ENCODE results near the gene CKAP5.

Gene CKAP5

DNA sequence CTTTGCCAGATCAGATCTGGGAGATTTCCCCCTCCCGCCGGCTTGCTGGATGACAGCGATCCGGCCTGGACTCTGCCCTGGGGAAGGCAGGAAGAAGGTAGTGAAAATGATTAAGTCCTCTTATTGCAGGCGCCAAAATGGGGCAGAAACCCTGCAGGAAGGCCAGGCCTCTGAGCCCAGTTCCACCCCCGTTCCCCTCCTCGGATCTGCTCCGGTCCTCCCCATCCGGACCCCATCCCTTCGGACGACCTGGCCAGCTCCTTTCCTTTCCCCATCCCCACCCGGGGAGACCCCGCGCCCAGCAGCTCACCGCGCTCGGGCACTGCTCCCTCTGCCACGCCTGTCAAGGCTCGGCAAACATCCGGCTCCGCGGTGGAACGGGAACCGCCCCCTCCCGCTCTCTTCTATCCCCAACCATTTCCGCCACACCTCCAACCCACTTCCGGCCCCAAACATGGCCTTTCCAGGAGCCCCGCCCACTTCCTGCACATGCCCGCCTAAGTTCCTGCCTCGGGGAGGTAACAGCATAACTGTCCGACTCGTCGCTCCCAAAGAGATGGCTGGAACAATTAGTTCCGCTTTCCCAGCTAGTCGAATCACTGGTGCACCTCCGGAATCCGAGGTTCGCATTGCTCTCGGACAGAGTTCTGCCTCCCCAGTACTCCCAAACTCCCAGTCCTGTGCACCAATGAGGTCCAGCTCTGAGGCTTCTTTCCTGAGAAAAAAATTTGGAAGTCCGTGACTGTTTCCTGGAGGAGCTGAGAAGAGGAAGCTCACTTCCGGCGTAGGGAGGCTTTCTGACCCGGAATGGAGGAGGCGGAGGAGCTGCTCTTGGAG lies 145.6 kb downstream of the CKAP5 start, which contains the start of the genes ARHGAP1 and ZNF408:
ARHGAP1 (minus strand) TSS at position 379 of the 837 bp plus-strand sequence. CDS start 4,512 bp downstream, outside the sequence.
ZNF408 (plus strand) TSS at position 791 of the 837 bp plus-strand sequence; CDS start at position 808, 17 bp downstream.
- peak; percentile 71 to 99 (median 96) for DNase-seq

DNA sequence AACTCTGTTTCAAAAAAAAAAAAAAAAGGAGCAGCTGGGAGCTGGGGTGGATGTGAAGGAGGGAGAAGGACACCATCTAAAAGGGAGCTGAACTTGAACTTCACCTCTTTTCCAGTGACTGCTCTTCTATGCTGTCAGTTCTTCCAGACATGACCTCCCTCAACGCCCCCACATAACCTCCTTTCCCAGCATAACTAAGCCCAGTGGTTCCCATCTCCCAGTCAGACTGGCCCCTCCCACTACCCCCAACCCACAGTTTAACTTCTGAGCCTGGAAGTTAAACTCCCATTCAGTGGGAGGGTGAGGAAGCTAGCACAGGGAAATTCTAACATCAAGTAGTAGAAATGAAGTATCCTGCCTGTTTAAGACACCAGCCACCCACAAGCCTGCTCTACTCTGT lies 147.5 kb downstream of the CKAP5 start:
- no peak for DNase-seq

DNA sequence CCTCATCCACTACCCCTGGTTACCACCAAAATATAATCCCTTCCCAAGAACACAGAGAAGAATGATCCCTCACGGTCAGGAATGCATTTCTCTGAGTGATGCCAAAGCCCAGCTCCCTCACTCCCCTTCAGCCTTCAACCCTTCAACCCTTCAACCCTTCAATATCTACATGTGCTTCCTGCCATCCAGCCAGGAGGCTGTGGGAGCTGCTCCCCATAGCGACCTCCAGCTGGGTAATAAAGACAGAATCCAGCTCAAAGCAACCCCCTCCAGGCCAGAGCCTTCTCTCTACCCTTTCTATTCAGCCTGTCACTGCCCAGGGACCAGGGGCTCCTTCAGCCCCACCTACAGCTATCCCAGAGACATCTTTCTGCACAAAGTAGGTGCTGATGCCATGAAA lies 148.4 kb downstream of the CKAP5 start:
- no peak for DNase-seq

DNA sequence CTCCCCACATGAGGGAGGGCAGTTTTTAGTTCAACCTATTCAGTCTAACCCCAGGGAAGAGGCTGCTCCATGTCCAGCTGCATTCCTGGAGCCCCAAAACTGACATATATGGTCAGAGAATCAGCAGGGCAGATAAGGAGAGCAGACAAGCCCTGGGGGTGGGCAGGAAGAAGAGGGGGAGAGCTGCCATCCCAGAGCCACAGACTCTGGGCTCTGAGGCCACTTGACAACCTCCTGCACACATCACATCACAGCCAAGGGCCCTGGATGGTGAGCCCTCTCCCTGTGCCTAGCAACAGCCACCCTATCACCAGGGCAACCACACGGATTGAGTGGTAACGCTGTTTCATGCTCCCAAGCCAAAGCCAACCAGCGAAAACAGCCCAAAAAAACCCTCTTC lies 148.8 kb downstream of the CKAP5 start:
- peak in 42 of 56 donors; percentile 22 to 85 (median 48) for DNase-seq

DNA sequence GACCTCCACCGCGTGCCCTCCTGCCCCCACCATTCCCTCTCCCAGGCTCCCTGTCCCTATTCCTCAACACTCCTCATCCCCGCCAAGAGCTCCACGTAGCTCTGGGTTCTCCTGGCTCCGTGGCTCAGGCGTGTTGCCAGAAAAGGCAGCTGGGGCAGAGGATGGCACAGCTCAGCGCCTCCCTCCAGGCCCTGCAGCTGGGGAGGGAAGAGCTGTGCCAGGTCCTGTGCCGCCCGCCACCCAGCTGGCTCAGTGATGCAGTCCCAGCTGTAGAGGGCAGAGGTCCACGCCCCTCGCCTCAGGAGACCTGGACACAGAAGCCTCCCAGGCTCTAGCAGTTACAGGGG lies 149.9 kb downstream of the CKAP5 start:
- DNase-seq: peak in 55 of 56 donors; percentile 34 to 97 (median 87)

DNA sequence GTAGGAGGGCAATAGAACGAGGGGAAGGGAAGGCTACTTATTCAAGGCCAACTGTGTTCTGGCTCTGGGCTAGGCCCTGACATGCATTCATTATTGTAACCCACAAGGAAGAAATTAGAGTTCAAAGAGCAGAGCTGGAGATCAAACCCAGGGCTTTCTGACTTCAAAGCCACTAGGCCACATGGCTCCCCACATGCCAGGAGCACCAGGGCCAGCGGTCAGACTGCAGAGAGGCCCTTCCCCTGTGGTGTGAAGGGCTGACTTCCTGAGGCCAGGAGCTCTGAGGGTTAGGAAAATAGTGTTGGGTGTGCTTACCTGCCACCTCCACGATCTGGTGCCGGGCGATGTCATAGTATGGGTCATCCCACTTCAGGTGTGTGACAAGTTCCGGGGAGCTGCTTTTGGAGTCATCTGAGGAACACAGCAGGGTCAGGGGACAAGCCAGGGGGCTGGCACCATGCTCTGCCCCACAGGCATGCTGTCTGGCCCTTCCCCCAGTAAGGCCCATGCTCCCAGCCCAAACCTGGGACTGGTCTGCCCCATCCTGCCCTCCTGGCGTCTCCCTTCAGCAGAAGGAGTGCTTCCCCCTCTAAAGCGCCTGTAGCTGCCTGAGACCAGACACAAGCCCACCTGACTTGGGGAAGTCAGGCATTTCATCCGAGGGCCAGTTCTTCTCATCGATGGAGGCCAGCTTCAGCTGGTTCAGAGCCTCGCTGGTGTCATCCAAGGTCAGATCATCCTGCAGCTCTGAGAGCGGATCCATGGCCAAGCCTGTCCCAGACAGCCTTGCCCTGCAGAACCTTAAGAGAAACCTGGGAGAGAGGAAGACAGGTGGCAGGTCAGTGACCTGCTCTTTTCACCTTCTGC lies 150.5 kb downstream of the CKAP5 start:
- no peak for DNase-seq

DNA sequence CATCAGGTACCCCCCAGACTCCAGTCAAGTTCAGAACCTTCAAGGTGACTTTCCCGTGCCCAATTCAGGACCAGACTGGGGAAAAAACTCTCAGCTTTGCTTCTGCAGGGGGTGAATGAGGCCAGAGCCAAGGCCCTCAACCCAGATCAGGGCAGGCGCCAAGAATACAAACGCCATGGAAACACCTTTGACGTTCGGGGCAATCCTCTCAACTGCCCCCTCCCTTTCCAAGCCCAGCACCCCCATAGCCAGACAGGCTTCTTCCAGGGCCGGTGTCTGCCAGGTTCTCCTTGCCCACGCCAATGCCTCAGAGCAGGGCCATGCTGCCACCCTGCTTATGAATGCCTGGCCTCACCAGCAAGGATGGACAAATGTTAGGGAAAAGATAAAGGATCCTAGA lies 151.5 kb downstream of the CKAP5 start:
- DNase-seq: peak in 3 of 56 donors; percentile 23 to 56 (median 54)

DNA sequence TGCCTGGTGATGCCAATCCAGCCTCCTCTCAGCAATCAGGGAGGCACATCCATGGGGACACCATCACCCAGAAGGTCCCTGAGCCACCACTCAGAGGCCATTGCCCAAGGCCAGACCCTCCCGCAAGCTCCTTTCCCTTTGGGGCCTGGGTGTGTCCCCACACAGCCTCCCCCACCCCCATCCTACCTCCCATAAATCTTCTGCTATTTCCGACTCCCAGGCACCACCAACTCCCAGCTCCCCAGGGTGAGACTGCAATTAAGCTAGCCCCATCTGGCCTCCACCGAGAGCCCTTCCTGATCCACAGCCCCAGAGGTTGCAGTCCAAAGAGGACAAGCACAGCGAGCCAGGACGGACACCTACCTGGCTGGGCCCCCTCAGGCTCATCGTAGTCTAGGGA lies 152.0 kb downstream of the CKAP5 start:
- no peak for DNase-seq

DNA sequence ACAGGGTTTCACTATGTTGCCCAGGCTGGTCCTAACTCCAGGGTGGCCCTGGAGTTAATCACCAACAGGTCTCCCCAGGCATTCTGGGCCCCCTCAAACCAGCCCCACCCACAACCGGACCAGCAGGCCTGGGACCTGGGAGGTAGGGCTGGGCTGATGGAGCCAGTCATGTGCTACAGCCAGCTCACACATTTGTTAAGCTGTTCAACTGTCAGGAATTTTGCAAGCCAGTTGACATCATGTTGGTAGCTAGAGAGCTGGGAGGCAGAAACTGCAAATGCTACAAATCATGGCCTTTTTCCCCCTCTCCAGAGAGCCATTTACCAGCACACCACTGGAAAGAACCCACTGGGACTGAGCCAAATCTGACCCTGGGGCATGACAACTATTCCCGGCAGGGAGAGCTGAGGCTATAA lies 152.5 kb downstream of the CKAP5 start:
- peak in 1 of 56 donors; percentile 45 for DNase-seq
